T-helper 1 cell (primary cell): ENCODE data around the gene SETD1B.
A peak's percentile ranks its signal among the peaks of the same experiment; 100 is the strongest.
"Not testable (repeated sequence)": the region's sequence is repeated elsewhere in the genome, so short reads cannot be mapped to it uniquely, and the experiment has no call there.

Experiments
- DNase-seq, 5 donors: peaks; one replicate each; pipeline ENCODE4 v3.0.0-alpha.2; 2012 to 2020
- total RNA-seq, 4 donors: gene quantifications; one replicate each; lab custom pipeline; 2026; lab: John Stamatoyannopoulos, UW

The SETD1B gene
- total RNA-seq: 59.4 to 85.4 (median 77.1) reads per million in 4 donors

GRCh38 chr12:121803861-121804416 is at the start of gene SETD1B:
SETD1B (plus strand) TSS chr12:121804009; CDS start chr12:121804738, 729 bp downstream.
- DNase-seq: peak in 2 of 5 donors; percentile 57 to 70

GRCh38 chr12:121754836-121755235 is 49.0 kb upstream of the SETD1B start:
- DNase-seq: no peak

GRCh38 chr12:121755591-121755990 is 48.2 kb upstream of the SETD1B start:
- no peak for DNase-seq

GRCh38 chr12:121758536-121758935 is 45.3 kb upstream of the SETD1B start:
- not testable (repeated sequence) for DNase-seq

- DNase-seq: no peak
Observed at GRCh38 chr12:121762269-121762668, 41.5 kb upstream of the SETD1B start.

GRCh38 chr12:121764808-121765207 is 39.0 kb upstream of the SETD1B start:
- DNase-seq: no peak

GRCh38 chr12:121765573-121765972 is 38.2 kb upstream of the SETD1B start:
- DNase-seq: no peak

GRCh38 chr12:121766290-121767039 is 37.3 kb upstream of the SETD1B start:
- DNase-seq: no peak

- DNase-seq: no peak
Observed at GRCh38 chr12:121767525-121768016, 36.2 kb upstream of the SETD1B start.

GRCh38 chr12:121769297-121769830 is 34.4 kb upstream of the SETD1B start:
- DNase-seq: no peak

- DNase-seq: no peak
Observed at GRCh38 chr12:121769831-121770301, 33.9 kb upstream of the SETD1B start.

GRCh38 chr12:121770388-121770787 is 33.4 kb upstream of the SETD1B start:
- DNase-seq: no peak

GRCh38 chr12:121770813-121771625 is 32.8 kb upstream of the SETD1B start:
- no peak for DNase-seq

GRCh38 chr12:121773011-121773777 is 30.6 kb upstream of the SETD1B start:
- peak; percentile 57 to 83 (median 71) for DNase-seq

- DNase-seq: no peak
Observed at GRCh38 chr12:121774968-121775474, 28.8 kb upstream of the SETD1B start.

- no peak for DNase-seq
Observed at GRCh38 chr12:121775501-121775900, 28.3 kb upstream of the SETD1B start.

- DNase-seq: peak; percentile 75 to 91 (median 80)
Observed at GRCh38 chr12:121776190-121777098, 27.4 kb upstream of the SETD1B start.

GRCh38 chr12:121778567-121779421 is 25.0 kb upstream of the SETD1B start:
- DNase-seq: no peak

- DNase-seq: no peak
Observed at GRCh38 chr12:121779422-121779895, 24.4 kb upstream of the SETD1B start.

GRCh38 chr12:121780429-121780828 is 23.4 kb upstream of the SETD1B start:
- no peak for DNase-seq
